Measurements from ENCODE around the gene NFKB1.

NFKB1 gene

GRCh38 chr4:102533348-102533747 lies 32.2 kb downstream of the NFKB1 start:
- DNase-seq = no peak

- DNase-seq = no peak
Observed at GRCh38 chr4:102533904-102534303, 32.7 kb downstream of the NFKB1 start.

- DNase-seq = no peak
Observed at GRCh38 chr4:102534845-102535244, 33.7 kb downstream of the NFKB1 start.

GRCh38 chr4:102535398-102536082 lies 34.4 kb downstream of the NFKB1 start:
- no peak for DNase-seq

GRCh38 chr4:102536768-102537167 lies 35.6 kb downstream of the NFKB1 start:
- no peak for DNase-seq

GRCh38 chr4:102537269-102537668 lies 36.1 kb downstream of the NFKB1 start:
- no peak for DNase-seq

GRCh38 chr4:102541697-102542096 lies 40.5 kb downstream of the NFKB1 start:
- no peak for DNase-seq

GRCh38 chr4:102543030-102543928 lies 42.1 kb downstream of the NFKB1 start:
- no peak for DNase-seq

GRCh38 chr4:102546635-102547034 lies 45.5 kb downstream of the NFKB1 start:
- DNase-seq = no peak

- no peak for DNase-seq
Observed at GRCh38 chr4:102547973-102548372, 46.8 kb downstream of the NFKB1 start.

- no peak for DNase-seq
Observed at GRCh38 chr4:102551958-102552565, 50.9 kb downstream of the NFKB1 start.

- no peak for DNase-seq
Observed at GRCh38 chr4:102552781-102553180, 51.6 kb downstream of the NFKB1 start.

GRCh38 chr4:102553982-102554381 lies 52.8 kb downstream of the NFKB1 start:
- no peak for DNase-seq

- DNase-seq = no peak
Observed at GRCh38 chr4:102554482-102554881, 53.3 kb downstream of the NFKB1 start.

- DNase-seq = no peak
Observed at GRCh38 chr4:102554992-102555391, 53.8 kb downstream of the NFKB1 start.

- no peak for DNase-seq
Observed at GRCh38 chr4:102557636-102558035, 56.5 kb downstream of the NFKB1 start.

- DNase-seq = no peak
Observed at GRCh38 chr4:102560115-102560514, 59.0 kb downstream of the NFKB1 start.

- DNase-seq = no peak
Observed at GRCh38 chr4:102560571-102561341, 59.6 kb downstream of the NFKB1 start.

- no peak for DNase-seq
Observed at GRCh38 chr4:102563000-102563399, 61.8 kb downstream of the NFKB1 start.

GRCh38 chr4:102564399-102565059 lies 63.4 kb downstream of the NFKB1 start:
- no peak for DNase-seq

GRCh38 chr4:102565696-102566095 lies 64.5 kb downstream of the NFKB1 start:
- DNase-seq = no peak

GRCh38 chr4:102566426-102566825 lies 65.3 kb downstream of the NFKB1 start:
- DNase-seq = no peak

All from NCI-H1694 treated with DMSO at 0.1 percent for 48 hours (cell line).